ENCODE data around the gene CD274. TPM values are rescaled to one million over a fixed set of nuclear protein-coding genes. Genes with fewer than 3 reads are reported as not detected.
"Not testable (repeated sequence)": the region's sequence is repeated elsewhere in the genome, so short reads cannot be mapped to it uniquely, and the experiment has no call there.

Gene CD274
- total and polyA plus RNA-seq, 11 donors: 3.5 to 54.4 (median 15.7) TPM

DNA sequence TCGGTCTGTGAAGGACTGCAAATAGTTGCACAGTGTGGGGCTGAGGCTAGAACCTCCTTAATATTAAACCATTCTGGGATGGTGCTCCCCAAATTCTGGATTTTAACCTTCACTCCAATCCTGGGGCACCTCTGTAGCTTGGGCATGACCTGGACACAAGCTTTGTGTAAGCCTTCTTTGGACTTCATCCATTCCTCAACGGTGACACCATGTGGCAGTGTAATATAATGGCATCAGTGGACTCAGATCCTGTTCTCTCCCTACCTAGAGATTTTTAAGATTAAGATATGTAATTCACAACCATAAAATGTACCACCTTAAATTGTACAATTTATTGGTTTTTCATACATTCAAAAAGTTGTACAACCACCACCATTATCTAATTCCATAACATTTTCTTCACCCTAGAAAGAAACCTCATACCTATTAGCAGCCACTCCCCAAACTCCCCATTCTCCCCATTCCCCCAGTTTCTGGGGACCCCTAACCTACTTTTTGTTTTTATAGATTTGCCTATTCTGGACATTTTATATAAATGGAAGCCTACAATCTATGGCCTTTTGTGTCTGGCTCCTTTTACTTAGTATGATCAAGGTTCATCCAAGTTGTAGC lies 7.8 kb upstream of the CD274 start:
- 45 to 61% (median 48%) methylated on average over 2 of the region's 2 CpGs for WGBS, 4 donors
- H3K27ac ChIP-seq: no peak overlapping the region
- no peaks in the 10 kb centered on the region for H3K27me3 ChIP-seq
- H3K4me1 ChIP-seq: peaks cover 0 to 32% (median 7%) of the 10 kb centered on the region in 12 donors
- H3K4me3 ChIP-seq: no peak overlapping the region
- DNase-seq (no peak), ATAC-seq (peak in 2 of 4 donors; percentile 20 to 27)
- intact Hi-C loops (cut with DNase I): loop anchor here in 9 of 10 donors (2.0 to 10.0 kb wide), 6 partner anchors 150 to 698 kb away; partner anchors contain the start of genes INSL6 (in 6 of the 9) and AK3 (in 1 of the 9)
- no peaks in the 10 kb centered on the region for H3K9me3 ChIP-seq
- TF ChIP-seq POLR2A (IDR thresholded peaks at IDR 0.05): no peak
- TF ChIP-seq, protein P1, sequence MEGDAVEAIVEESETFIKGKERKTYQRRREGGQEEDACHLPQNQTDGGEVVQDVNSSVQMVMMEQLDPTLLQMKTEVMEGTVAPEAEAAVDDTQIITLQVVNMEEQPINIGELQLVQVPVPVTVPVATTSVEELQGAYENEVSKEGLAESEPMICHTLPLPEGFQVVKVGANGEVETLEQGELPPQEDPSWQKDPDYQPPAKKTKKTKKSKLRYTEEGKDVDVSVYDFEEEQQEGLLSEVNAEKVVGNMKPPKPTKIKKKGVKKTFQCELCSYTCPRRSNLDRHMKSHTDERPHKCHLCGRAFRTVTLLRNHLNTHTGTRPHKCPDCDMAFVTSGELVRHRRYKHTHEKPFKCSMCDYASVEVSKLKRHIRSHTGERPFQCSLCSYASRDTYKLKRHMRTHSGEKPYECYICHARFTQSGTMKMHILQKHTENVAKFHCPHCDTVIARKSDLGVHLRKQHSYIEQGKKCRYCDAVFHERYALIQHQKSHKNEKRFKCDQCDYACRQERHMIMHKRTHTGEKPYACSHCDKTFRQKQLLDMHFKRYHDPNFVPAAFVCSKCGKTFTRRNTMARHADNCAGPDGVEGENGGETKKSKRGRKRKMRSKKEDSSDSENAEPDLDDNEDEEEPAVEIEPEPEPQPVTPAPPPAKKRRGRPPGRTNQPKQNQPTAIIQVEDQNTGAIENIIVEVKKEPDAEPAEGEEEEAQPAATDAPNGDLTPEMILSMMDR (IDR thresholded peaks at IDR 0.05): peak; percentile 28 to 64 (median 50)
- no peaks in the 10 kb centered on the region for H3K36me3 ChIP-seq

DNA sequence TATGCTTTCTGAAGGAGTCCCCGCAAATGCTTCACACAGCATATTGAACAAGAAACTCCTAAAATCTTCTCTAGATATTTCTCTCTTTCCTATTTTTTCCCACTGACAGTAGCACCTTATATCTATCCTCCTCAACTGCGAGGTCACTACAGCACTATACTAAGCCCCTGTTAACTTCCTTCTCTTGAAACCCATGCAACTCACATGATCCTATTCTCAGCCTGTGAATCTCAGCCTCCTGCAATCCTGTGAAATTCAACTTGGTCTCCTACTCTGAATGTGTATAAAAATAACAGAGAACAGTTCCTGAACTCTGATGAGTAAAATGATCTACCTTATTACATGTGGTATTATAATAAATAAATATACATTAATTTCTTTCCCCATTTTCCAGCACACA lies 6.5 kb upstream of the CD274 start:
- Histone ChIP-seq H3K4me1 (peaks cover 0 to 27% (median 0%) of the 10 kb centered on the region in 12 donors), H3K36me3 (no peaks in the 10 kb centered on the region), H3K27me3 (no peaks in the 10 kb centered on the region), H3K27ac (no peak overlapping the region), H3K4me3 (no peak overlapping the region), H3K9me3 (no peaks in the 10 kb centered on the region)
- DNase-seq (no peak), ATAC-seq (no peak)
- TF ChIP-seq, protein P1 (IDR thresholded peaks at IDR 0.05): no peak
- TF ChIP-seq POLR2A (IDR thresholded peaks at IDR 0.05): no peak
- intact Hi-C loops (cut with DNase I): loop anchor here in 9 of 10 donors (2.0 to 10.0 kb wide), 6 partner anchors 148 to 699 kb away; partner anchors contain the start of genes INSL6 (in 6 of the 9) and AK3 (in 1 of the 9)
- WGBS, 4 donors: 75 to 83% (median 79%) methylated on average over 2 of the region's 2 CpGs

DNA sequence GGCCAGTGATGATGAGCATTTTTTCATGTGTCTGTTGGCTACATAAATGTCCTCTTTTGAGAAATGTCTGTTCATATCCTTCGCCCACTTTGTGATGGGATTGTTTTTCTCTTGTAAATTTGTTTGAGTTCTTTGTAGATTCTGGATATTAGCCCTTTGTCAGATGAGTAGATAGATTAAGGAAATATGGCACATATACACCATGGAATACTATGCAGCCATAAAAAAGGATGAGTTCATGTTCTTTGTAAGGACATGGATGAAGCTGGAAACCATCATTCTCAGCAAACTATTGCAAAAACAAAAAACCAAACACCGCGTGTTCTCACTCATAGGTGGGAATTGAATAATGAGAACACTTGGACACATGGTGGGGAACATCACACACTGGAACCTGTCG lies 5.2 kb upstream of the CD274 start:
- ATAC-seq, H3K36me3 ChIP-seq, H3K27me3 ChIP-seq, H3K9me3 ChIP-seq, DNase-seq, H3K4me3 ChIP-seq: not testable (repeated sequence)
- intact Hi-C loops (cut with DNase I): loop anchor here in 3 of 10 donors (5.0 to 10.0 kb wide), 3 partner anchors 258 to 700 kb away; partner anchors contain the start of genes AK3 (in 1 of the 3) and INSL6 (in 1 of the 3)
- H3K4me1 ChIP-seq: peaks cover 0 to 38% (median 6%) of the 10 kb centered on the region in 12 donors
- H3K27ac ChIP-seq: peak overlapping the region in 1 of 12 donors; percentile 84
- 87 to 92% (median 90%) methylated on average over 4 of the region's 4 CpGs for WGBS, 4 donors

DNA sequence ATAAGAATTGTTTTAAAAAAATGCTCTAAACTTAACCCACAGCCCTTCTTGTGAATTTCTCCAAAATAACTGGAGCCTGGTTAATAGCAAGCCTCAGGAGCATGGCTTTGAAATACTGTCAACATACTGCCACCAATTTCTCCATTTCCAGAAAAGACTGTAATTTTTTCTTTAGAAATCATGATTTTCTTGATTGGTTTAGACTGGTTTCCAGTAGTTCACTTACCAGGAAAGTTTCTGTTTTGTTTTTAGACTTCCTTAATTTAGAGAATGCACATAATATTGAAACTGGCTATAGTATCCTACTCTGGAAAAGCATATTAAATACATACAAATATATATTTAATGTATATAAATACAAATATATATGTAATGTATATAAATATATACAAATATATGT lies 4.5 kb upstream of the CD274 start:
- no peak overlapping the region for H3K4me3 ChIP-seq
- H3K9me3 ChIP-seq: no peaks in the 10 kb centered on the region
- peak overlapping the region in 1 of 12 donors; percentile 84 for H3K27ac ChIP-seq
- DNase-seq: no peak
- peaks cover 0 to 42% (median 6%) of the 10 kb centered on the region in 12 donors for H3K4me1 ChIP-seq
- no peak for TF ChIP-seq POLR2A (IDR thresholded peaks at IDR 0.05)
- TF ChIP-seq, protein P1 (IDR thresholded peaks at IDR 0.05): no peak
- no peak for ATAC-seq
- intact Hi-C loops (cut with DNase I): loop anchor here in 3 of 10 donors (5.0 to 10.0 kb wide), 3 partner anchors 259 to 701 kb away; partner anchors contain the start of genes AK3 (in 1 of the 3) and INSL6 (in 1 of the 3)
- H3K36me3 ChIP-seq: no peaks in the 10 kb centered on the region
- H3K27me3 ChIP-seq: no peaks in the 10 kb centered on the region

Measured in heart left ventricle (tissue), 16 donors.